GM21529 (cell line): Measurements from ENCODE around the gene IFNA1.
"Not testable (repeated sequence)": the region's sequence is repeated elsewhere in the genome, so short reads cannot be mapped to it uniquely, and the experiment has no call there.

Experiments
- ATAC-seq: cut with Tn5 transposase; IDR thresholded peaks from one replicate; pipeline ENCODE4 v1.9.1; 2021; ENCODE audit not compliant: unreplicated experiment

IFNA1 gene

DNA sequence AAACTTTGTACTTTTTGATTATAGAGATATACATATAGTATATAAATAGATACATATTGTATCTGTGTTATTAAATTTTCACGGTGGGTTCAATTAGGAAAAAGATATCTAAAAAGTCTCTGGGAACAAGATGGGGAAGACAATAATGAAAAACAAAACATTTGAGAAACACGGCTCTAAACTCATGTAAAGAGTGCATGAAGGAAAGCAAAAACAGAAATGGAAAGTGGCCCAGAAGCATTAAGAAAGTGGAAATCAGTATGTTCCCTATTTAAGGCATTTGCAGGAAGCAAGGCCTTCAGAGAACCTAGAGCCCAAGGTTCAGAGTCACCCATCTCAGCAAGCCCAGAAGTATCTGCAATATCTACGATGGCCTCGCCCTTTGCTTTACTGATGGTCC, at the start of gene IFNA1:
Gene IFNA1 (plus strand): TSS at position 301 of the 400 bp plus-strand sequence. CDS start 69 bp downstream, at position 370.
- no peak for ATAC-seq

- peak; percentile 82 for ATAC-seq
Observed at GRCh38 chr9:21392270-21392669, 48.0 kb upstream of the IFNA1 start.

- peak; percentile 76 for ATAC-seq
Observed at GRCh38 chr9:21395778-21396717, 44.2 kb upstream of the IFNA1 start.

DNA sequence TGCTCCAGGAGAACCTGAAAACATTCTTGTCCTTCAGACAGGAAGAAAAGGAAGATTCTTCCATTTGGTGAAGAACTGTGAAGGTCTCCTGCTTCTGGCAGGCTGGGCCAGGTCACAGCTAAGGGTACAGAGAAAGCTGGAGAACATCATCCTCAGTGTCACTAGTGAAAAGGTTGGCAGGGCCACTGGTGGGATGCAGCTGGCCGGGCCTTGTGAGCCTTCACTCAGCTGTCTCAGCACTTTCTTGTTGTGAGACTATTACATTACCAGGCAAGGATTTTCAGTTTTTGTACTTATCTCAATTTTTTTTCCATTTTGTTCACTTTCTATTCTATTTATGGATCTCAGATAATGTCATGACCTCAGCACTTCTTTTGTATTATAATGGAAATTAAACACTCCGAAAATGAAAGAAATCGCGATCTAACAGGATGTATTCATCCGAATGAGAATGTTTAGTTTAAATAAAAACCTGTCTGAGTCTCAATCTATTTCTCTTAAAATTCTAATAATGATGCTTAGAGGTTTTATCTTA, 41.2 kb upstream of the IFNA1 start:
- ATAC-seq = no peak

- ATAC-seq = no peak
Observed at GRCh38 chr9:21399956-21400355, 40.3 kb upstream of the IFNA1 start.

GRCh38 chr9:21402386-21403251, 37.6 kb upstream of the IFNA1 start:
- ATAC-seq = no peak

GRCh38 chr9:21404146-21404545, 36.1 kb upstream of the IFNA1 start:
- ATAC-seq = no peak

DNA sequence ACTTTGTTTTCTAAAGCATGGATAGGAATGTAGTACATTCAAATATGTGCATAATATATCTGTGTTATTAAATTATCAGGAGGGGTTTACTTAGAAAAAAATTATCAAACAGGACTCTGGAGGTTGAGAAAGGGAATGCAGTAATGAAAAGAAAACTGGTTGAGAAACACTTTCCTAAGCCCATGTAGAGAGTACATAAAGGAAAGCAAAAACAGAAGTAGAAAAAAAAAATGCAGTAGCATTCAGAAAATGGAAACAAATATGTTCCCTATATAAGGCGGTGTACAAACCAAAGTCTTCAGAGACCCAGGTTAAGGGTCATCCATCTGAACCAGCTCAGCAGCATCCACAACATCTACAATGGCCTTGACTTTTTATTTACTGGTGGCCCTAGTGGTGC, 31.4 kb upstream of the IFNA1 start, which contains the start of gene IFNA8:
Gene IFNA8 (plus strand): TSS at position 301 of the 400 bp plus-strand sequence. CDS start 60 bp downstream, at position 361.
- ATAC-seq = no peak

DNA sequence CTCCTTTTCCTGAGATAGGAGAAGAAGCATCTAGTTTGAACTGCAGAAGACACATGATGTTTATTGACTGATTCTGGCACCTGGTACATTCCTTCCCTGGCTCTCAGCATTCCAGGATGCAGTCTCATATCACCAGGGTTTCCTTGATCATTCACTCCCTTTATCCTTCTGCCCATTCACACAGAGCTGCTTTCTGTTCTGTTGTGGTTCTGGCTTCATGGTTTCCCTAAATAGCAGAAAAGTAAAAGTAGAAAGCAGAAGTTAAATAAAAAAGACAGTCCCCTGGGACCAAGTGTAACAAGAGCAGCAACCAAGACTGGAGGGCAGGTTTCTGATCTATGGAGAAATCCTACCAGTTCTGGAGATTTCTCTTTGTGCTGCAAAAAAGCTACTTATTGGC, 28.1 kb upstream of the IFNA1 start:
- peak; percentile 83 for ATAC-seq

DNA sequence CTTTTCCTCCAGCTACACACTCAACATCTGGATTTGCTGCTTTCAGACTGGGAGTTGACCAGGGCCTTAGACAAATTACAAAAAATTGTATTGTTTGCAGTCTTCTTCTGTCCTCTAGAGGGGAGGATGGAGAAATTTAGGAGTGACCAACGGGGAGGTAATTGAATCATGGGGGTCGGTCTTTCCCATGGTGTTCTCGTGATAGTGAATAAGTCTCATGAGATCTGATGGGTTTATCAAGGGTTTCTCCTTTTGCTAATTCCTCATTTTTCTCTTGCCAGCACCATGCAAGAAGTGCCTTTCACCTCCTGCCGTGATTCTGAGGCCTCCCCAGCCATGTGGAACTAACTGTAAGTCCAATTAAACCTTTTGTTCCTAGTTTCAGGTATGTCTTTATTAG, 27.1 kb upstream of the IFNA1 start:
- no peak for ATAC-seq

- ATAC-seq = no peak
Observed at GRCh38 chr9:21413624-21414023, 26.6 kb upstream of the IFNA1 start.

DNA sequence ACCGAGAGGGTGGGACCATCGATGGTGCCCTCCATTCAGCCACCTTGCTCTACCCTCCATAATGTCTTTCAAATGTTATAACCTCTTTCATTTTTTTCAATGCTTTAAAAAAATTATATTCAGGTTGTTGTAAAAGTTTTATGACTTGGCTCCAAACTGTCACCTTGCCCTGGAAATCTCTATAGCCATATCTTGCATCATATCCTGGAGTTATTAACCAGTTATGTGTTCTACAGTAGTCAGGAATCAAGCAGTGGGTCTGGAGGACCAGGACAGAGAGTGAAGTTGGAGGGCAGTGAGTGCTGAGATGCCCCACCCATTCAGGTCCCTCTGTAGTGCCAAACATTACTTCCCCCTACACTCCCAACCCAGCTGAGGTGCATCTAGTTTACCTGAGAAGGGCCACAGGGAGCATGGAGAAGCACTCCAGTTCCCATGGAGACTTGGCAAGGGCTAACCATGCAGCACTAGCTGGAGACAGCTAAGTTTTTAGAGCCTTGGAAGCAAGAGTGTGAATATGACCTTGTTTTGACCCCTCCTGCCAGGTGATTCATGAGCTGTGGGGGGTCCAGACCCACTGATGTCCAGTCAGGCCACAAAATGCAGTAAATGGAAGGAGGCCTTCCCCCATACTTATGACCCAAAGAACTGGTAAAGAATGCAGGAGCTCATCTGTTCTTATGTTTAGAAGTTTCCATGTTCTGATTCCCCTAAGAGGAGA, 25.9 kb upstream of the IFNA1 start:
- ATAC-seq = no peak

- no peak for ATAC-seq
Observed at GRCh38 chr9:21415493-21416267, 24.6 kb upstream of the IFNA1 start.

- peak; percentile 52 for ATAC-seq
Observed at GRCh38 chr9:21428235-21428634, 12.0 kb upstream of the IFNA1 start.

DNA sequence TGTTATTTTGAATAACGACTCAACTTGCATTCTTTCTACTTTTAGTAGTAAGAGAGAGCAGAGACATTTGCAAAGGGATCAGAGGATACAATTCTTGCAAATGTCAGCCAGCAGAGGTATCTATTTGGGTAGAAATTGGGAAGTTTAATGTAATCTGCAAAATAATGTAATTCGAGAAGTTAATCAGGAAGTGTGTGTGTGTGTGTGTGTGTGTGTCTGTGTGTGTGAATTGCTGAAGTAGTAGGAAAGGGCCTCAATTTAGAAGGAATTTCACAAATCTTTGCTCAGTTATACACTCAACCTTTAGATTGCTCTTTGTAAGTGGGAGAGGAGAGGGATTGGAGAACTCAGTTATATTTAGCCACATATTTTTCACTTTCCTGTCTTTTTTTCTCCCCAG, 11.0 kb upstream of the IFNA1 start:
- ATAC-seq = no peak

GRCh38 chr9:21432672-21433425, 7.4 kb upstream of the IFNA1 start:
- peak; percentile 67 for ATAC-seq

- no peak for ATAC-seq
Observed at GRCh38 chr9:21434202-21435014, 5.8 kb upstream of the IFNA1 start.

DNA sequence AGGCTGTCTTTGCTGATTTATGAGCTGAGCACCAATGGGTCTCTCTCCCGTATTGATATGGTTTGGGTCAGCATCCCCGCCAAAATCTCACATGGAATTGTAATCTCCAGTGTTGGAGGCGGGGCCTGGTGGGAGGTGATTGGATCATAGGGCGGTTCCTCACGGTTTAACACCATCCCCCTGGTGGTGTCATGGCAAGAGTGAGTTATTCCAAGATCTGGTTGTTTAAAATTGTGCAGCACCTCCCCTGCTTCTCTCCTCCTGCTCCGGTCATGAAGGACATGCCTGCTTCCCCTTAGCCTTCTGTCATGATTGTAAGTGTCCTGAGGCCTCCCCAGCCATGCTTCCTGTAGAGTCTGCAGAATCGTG, 5.2 kb upstream of the IFNA1 start:
- not testable (repeated sequence) for ATAC-seq
